Activated CD8-positive, alpha-beta memory T cell treated with anti-CD3 and anti-CD28 coated beads, Interleukin-2, amount 50 U/mL, for 4 hours (primary cell): ENCODE measurements around the gene RAB6A.
"Not testable (repeated sequence)": the region's sequence is repeated elsewhere in the genome, so short reads cannot be mapped to it uniquely, and the experiment has no call there.

Experiments used
- DNase-seq: peaks from one replicate; pipeline ENCODE4 v3.0.0-alpha.2; 2020

Gene RAB6A

DNA sequence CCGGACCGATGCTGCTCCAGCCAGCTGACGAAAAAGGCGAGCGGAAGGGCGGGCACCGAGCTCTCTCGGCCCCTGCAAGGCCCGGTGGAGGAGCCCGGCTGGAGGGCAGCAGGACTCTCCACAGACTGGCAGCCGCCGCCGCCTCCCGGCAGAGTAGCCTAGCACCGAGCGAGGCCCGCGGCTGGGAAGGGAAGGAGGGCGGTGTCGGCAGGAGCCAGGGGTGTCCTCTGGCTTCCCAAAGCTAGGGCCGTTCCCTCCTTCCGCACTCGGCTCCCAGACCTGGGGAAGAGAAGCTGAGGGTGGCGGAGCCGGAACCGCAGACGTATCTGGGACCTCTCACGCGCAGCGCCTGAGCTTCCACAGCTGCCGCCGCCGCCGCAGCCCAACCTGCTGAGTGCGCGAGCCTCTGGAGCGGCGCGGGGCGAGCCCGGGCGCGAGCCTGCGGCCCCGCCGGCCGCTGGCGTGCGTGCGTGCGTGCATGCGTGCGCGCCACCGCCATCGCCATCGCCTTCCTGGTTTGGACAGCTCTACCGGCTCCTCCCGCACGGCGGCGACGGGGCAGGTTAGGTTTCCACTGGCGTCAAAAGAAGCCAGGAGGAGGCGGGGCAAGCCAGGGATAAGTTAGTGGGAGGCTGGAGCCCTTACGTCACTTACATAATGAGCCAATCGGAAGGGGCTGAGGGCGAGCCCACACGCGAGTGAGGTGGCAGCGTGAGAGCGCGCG lies at the start of gene RAB6A:
RAB6A (minus strand) TSS at position 396 of the 724 bp plus-strand sequence. CDS start 439 bp downstream, outside the sequence.
- peak; percentile 99 for DNase-seq

DNA sequence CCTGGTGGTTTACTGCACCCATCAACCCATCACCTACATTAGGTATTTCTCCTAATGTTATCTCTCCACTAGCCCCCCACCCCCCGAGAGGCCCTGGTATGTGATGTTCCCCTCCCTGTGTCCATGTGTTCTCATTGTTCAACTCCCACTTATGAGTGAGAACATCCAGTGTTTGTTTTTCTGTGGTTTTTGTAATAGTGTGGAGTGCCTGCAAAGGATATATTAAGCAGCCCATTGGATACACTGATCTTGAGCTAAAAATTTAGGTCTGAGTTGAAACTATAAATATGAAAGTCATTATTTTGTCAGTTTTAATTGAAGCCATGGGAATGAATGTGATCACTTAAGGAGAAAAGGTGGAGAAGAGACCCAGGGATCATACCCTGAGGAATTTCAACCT lies 49.8 kb upstream of the RAB6A start:
- DNase-seq = no peak

DNA sequence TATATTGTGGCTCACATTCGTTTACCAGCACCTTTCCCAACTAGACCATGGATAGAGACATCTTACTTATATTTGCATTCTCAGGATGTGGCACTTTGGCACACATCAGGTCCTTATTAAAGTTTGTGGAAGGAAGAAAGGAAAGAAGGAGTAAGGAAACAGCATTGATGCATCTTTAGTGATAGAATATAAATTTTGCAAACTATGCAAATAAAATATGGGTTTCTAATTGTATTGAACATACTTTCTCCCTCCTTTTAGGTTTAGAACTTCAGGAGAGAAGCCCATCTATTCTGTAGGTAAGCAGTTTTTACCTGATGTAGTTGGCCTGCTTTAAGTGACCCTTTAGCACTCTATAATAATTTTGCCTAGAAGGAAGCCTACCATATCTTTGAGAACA lies 47.2 kb upstream of the RAB6A start:
- no peak for DNase-seq

DNA sequence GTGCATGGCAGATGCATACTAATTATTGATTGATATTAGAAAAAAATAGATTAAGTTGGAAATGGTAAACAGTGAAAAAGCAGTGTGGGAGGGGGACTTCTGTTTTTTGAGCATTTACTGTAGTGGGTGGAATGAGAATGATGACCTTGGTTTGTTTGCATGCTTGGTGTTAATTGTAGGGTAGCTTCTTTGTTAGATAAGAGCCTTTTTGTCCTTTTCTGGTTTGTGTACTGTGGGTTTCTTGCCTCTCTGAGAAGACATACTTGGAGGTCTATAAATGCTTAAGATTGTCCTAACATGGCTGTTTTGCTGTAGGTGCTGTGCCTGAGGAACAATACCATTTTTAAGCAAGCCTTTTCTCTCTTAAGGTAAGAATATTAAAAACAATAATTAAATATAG lies 43.8 kb upstream of the RAB6A start:
- DNase-seq = no peak

DNA sequence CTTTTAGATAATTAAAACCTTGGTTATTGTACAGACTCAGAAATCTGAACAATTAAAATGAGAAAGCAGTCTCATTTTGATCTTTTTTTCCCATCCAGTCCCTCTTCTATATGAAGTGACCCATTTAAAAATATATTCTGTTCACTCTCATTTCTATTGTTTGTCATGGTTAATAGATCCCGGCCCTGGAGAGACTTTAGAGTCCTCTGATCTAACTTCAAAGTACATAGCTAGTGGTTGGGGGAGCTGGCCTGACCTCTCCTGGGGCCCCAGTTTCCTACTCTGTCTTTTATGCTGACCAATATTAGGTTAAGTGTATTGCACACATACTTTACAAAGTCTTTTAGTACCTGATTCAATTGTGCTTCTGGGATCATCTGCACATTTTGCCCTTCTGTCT lies 40.3 kb upstream of the RAB6A start:
- no peak for DNase-seq

DNA sequence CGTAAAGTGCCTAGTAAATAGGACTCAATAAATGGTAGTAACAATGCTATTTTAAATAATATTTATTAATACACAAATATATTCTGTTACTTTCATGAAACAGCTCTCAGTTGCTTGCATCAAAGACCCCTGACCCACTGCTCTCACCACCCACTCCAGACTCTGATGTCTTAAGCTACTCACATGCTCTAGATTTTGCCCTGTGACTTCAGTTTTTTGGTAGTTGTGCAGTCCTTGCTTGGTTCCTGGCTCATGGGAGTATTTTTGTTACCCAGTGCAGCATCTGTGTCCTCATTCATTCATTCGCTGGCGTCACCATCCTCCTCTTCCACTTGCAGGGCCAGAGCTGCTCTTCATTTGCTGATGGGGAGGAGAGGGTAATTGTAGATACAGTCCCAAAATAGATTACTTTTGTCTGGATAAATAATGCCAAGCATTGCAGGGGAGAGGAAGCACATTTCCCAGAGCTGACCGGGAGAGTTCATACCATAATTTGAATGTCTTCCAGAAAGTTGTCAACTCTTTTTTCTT lies 39.5 kb upstream of the RAB6A start:
- DNase-seq = no peak

DNA sequence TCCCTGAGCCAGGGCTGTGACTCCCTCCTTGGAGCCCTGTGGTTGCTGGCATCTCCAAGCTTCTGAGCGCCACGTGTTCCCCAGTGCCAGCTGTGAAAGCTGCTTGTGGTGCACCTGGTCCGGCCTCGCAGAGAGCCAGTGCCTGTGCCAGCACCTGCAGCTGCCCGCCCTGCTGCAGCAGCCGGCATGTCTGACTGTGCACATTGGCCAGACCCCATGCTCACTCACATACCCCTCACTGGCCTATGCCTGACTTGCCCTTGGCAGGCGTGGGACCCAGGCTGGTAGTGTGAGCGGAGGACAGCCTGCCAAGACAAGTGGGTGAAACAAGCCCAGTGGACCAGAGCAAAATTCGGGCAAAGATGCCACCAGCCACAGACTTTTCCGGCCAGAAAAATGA lies 36.6 kb upstream of the RAB6A start:
- DNase-seq = no peak

DNA sequence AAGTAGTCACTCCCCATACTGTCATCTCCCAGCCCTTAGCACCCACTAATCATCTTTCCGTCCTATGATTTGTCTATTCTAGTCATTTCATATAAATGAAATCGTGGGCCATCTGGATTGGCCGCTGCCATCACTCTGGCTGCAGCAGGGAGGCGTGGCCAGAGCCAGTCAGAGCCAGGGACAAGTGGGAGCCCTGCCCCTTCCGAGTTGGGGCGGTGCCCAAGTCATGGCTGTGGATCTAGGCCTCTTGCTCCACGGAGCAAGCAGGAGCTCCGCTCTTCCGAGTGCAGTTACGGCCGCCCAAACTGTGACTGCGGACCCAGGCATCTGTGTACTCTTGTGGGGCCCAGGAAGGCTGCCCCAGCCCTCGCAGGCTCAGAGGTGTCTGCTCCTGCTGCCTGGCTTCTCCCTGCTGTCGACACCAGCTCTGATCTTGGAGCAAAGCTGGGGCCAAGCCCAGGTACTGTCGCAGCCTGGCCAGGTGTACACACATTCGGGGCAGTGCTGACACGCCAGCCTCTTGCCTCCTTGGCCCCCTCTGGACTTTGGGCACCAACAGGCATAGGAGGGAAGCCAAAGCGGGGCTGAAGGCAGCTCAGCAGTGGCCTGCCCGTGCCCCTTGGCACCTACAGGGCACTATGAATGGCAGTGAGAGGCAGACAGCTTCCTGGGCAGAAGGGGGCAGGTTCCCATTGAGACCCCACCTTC lies 35.2 kb upstream of the RAB6A start:
- no peak for DNase-seq

DNA sequence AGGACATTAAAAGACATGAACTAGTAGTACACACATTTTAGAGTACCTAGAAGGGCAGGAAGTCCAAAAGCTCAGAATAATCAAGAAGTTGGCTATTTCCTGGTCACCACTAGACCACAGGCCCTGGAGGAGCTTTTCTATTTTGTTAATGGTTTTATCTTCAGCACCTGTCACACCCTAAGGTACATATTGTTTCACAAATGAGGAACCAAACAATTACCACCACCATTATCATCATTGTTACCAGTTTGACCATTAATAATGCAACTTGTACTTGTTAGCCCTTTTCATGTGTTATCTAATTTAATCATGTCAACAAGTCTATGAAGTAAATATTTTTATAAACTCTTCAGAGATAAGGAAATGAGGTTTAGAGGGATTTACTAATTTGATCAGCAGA lies 31.7 kb upstream of the RAB6A start:
- no peak for DNase-seq

DNA sequence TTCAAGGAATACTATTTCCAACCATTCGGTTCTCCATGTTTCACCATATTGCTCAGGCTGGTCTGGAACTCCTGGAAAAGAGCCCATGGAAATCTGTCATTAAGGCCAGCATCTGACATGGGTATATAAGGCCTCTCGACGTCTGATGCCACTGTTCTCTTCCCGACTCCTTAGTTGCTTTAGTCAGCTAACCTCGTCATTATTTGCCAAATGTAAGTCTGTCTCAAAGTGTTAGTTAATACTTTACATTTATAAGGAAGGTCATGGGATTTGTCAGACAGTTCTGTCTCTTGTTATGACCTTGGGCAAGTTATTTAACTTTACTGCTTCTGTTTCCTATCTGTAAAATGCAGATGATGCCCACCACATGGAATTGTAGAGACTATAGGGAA lies 28.4 kb upstream of the RAB6A start:
- no peak for DNase-seq

DNA sequence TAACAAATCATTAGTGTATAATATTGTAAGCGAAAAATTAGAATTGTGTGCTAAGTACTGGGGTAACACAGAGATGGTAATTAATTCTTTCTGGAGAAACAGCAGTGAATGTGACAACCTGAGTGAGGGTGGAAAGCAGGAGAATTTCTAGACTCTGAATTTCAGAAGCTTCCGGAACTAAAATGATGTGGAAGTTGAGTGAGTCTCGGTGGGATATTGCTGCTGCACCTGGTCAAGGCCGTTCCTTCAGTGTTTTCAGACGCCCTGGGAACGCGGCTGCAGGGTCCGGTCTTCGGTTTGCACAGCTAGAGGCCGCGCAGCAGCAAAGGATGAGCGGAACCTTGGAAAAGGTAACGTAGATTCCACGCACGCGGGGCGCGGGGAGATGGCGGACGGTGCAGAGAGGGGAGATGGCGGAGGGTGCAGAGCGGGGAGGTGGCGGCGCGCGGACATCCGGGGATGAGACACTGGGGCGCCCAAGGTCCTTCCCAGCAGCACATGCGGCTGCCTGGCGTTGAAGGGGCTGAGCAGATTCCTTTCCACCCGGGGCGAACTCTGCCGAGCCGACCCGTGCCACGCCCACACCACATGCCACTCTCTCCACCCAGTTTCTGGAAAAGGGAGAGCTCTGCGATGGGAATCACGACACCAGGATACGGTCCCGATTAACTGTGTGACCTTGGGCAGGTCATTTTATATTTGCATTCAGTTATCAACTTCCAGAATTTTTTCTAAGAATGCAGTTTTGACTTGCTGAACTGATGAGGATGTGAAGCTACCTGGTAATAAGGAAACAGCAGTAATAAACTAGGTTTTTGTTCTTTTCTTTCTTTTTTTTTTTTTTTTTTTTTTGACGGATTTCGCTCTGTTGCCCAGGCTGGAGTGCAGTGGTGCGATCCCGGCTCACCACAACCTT lies 27.0 kb upstream of the RAB6A start, which contains the start of gene MRPL48:
MRPL48 (plus strand) TSS at position 232 of the 916 bp plus-strand sequence; CDS start at position 330, 98 bp downstream.
- peak; percentile 84 for DNase-seq

DNA sequence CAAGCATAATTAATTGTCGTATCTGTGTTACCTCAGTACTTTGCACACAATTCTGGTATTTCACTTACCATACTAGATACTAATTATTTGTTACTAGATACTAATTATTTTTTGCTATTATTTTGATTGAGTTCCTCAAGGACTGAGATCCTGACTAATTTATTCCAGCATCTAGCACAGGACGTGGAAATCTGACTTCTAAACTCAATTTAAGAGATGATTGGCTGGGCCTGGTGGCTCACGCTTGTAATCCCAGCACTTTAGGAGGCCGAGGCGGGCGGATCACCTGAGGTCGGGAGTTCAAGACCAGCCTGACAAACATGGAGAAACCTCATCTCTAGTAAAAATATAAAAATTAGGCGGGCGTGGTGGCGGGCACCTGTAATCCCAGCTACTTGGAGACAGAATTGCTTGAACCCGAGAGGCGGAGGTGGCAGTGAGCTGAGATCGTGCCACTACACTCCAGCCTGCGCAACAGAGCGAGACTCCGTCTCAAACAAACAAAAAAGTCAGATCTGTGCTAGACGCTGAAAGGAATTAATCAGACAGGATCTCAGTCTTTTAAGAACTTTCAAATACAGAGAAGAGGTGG lies 26.3 kb upstream of the RAB6A start:
- no peak for DNase-seq

DNA sequence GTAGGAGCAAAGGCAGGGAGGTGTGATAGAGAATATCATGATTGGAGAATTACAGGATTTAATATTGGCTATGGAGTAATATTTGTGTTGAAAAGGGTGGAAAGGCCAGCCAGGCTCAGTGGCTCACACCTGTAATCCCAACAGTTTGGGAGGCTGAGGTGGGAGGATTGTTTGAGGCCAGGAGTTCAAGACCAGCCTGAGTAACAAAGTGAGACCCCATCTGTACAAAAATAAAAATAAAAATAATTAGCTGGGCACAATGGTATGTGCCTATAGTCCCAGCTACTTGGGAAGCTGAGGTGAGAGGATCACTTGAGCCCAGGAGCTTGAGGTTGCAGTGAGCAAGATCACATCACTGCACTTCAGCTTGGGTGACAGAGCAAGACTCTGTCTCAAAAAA lies 24.6 kb upstream of the RAB6A start:
- DNase-seq = not testable (repeated sequence)

DNA sequence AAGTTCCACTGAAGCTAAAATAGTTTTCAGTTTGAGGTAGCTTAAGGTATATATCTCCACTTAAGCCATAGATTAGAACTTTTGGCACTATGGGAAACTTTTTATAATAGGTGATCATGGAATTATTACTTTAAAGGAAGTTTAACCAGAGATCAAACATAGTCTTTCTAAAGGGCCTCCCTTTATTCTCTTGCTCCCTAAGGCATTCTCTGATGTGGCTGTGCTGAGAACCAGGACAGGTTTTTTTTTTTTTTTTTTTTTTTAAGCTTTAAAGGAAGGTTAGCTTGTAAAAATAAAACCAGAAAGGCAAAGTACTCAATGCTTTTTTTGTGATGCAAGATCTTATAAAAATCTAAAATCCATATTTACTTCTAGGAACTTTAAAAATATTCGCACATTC lies 23.9 kb upstream of the RAB6A start:
- no peak for DNase-seq

DNA sequence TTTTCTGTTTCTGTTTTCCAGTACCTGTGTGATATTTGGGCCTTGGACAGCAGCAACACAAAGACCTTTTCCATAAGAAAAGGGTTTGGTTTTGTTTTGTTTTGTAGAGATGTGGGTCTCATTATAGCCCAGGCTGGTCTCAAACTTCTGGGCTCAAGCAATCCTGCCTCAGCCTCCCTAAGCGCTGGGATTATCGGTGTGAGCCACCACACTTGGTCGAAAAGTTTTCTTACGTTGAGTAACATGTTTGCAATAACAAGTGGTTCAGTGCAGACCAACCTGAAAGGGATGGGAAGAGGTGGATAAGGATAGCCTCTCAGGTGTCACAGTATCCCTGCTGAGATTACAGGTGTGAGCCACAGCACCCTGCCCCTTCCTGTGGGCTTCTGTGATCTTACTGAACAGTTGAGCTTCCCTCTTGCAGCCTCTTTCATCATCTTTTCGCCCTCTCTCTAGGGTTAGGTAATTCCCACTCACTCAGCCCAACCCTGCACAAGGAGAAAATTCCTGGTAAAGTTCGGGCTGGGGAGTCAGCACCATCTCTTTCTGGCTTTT lies 23.3 kb upstream of the RAB6A start:
- DNase-seq = no peak

DNA sequence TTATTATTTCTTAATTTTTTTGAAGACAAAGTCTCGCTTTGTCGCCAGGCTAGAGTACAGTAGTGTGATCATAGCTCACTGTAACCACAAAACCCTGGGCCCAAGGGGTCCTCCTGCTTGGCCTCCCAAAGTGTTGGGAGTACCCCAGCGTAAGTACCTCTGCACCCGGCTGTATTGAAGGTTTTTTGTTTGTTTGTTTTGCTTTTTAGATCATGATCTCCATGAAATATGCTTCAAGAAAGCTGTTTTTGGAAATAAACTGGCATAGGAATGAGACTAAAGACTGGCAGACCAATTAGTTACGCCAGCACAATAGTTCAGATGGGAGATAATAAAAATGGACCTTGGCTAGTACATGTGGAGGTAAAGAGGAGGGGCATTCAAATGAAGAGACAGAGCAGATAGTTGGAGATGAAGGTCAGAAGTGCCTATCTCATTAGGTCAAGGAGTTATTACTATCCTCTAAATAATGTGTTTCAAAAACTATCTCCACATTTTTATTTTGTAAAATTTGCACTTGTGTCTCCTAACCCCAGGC lies 22.7 kb upstream of the RAB6A start:
- no peak for DNase-seq

DNA sequence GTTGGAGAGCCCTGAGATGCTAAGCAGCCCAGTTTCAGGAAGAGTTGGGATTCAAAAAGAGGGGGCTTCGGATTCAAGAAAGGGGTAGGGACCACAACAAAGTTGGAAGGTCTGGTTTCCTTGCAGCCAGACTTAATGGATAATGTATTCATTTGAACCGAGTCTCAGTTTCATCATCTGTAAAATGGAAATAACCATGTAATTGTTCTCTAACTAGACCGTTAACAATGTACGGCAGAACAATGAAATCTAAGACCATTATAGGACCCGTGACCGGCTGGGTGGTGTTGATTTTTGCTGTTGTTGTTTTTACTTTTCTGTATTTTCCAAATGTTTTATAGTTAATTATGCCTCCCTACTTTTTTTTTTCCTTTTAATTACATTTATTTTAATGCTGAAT lies 20.4 kb upstream of the RAB6A start:
- DNase-seq = no peak

DNA sequence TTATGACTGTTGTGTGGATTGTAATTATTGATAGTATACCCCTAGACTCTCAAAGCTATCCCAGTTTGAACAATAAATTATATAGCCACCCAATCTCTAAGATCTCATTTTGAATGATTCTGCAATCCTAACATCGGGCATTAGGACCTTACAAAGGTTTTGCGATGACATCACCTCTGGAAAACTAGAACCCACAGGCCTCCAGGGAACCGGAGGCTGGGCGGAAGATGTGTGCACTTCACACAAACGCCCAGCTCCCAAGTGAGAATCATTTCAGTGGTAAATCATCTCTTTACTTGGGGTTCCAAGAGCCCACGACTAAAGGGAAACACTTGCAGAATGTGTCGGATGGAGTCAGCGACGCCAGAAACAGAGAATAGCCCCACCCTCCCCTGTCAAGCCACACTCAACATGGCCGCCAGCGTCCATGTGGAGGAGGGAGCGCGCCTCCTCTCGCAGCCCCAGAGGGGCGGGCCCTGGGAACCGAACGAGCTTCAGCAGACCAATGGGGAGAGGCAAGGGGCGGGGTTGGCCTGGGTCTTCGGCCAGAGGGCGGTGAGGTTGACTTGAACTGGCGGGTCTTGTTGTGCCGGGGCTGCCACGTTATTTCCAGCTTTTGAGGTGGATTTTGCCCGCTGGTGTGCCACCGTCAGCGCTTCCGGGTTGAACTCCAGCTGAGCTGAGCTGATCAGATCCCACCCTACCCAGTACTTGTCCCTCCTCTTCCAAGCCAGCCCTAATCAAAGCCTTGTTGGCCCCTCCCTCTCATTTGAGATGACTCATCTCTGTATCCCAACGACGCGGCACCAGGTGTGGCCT lies 18.4 kb upstream of the RAB6A start:
- DNase-seq = peak; percentile 97

DNA sequence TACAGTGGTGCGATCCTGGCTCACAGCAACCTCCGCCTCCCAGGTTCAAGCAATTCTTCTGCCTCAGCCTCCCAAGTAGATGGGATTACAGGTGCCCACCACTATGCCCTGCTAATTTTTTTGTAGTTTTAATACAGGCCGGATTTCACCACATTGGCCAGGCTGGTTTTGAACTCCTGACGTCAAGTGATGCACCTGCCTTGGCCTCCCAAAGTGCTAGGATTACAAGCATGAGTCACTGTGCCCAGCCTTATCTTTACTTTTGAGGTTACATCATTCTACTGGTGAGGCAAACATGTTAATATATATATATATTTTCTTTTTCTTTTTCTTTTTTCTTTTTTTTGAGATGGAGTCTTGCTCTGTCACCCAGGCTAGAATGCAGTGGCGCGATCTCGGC lies 9.9 kb upstream of the RAB6A start:
- not testable (repeated sequence) for DNase-seq

DNA sequence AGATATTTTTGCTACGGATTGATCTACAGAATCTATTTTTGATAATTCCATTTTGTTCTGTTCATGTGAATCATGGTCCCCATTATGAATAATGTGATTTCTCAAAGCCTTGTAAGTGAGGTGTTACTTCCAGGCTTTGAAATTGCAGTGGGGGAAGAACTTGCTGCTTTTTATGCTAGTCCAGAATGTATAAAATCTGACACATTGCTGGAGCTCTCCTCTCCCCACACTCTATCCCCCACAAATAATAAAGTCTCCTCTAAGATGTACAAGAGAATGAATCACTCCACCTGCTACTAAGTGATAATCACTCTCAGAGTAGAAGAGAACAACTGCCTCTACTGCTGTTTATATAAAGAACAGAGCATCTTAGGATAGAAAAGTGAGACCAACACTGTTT lies 5.9 kb upstream of the RAB6A start:
- no peak for DNase-seq

DNA sequence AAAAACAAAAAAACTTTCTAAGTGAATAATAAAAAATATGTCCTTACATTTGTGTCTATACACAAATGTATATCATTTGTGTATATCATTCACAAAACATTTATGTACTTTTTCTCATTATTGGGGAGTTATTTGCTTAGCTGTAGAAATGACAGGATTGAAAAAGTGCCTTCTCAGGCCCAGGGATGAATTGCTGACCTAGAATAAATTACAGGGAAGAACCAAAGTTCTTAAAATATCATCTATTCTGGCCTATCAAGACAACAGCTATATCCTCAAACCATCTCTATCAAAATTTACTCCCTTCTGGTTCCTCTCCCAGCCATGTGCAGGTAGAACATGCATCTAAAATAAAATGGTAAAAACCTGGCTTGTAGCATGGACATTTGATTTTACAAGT lies 1.9 kb upstream of the RAB6A start:
- DNase-seq = no peak
